Stimulated activated CD8-positive, alpha-beta memory T cell treated with anti-CD3 and anti-CD28 coated beads, Interleukin-7, amount 100 ng/mL, for 1 hour (primary cell): ENCODE results near the gene CFAP92.
"Not testable (repeated sequence)": the region's sequence is repeated elsewhere in the genome, so short reads cannot be mapped to it uniquely, and the experiment has no call there.

Experiments
- DNase-seq, 2 donors: peaks; one replicate each; pipeline ENCODE4 v3.0.0-alpha.2; 2020; ENCODE audit warnings: low read depth in 2 of 2

CFAP92 gene

DNA sequence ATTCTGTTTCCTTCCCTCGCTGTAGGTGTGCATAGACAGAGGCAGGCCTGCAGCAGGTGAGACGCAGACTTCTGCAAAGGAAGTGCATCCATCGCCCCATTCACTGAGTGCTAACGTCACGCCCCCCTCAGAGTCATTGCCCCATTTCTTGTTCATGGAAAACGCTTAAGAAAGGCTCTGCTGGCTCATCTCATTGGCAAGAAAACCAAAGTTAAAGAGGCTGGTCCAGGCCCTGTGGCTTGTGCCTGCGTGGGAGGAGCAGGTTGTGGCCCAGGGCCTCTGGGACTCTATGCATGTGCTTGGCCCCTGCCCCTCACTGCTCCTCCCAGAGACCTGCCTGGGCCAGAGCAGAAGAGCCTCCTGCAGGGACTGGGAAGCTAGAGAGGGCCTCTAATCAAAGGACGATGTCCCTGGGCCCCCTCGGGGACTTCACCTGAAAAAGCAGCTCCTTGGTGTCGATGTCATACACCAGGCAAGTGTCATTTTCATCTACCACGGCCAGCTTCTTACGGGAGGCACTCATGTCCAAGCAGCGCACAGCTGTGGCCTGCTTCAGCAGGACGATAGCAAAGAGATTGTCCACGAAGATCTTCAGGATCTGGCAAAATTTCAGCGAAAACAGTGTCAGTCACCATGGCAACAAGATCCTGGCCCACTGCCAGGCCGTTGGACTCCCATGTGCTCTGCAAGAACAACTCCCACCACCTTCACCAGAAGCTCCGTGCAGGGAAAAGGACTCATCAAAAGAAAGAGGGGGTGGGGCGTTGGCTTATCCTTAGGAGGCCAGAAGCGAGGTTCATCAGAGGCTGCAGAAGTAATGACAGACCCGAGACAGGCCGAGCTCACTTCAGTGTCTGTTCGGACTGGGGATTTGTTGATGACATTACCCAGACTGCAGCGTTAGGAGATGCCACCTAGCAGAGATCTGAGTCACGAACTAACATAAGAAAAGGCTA lies 128.7 kb downstream of the CFAP92 start:
- not testable (repeated sequence) for DNase-seq

DNA sequence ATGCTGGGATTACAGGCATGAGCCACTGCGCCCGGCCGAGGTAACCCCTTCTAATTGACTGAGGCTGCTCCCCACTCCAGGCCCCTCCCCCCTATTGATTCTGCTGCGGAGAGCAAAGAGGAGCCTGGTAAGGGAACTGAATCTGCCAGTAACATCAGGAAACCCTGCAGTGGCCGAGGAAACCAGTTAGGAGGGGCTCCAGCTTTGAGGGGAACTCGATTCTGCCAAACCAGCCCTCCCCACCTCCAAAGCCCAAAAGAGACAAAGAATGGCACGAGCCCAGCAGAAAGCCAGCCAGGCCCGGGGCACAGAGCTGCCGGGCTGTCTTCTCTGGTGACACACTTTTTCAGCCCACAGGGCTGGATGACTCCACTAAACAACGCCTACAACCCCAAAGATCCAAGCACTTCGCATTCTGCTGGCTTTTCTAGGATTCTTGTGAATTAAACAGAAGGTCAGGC lies 129.5 kb downstream of the CFAP92 start:
- no peak for DNase-seq

DNA sequence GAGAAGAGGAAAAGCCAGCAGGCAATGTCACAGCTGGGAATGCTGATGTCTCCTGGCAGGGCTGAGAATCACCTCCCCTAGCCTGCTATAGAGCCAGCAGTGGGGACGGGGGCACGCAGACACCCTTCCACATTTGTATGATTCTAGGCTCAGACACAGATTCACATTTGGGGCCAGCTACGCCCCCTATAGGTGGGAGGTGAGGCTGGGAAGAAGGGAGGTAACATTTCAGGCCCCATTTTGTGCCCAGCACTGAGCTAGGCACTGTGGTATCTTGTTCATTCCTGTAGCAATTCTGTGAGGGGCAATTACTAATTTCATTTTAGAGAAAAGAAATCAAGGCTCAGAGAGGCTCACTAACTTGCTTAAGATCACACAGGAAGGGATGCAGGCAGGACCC lies 130.3 kb downstream of the CFAP92 start:
- no peak for DNase-seq

- DNase-seq, result no peak
These were observed 132.4 kb downstream of the CFAP92 start for GRCh38 chr3:128861491-128861890.
